Mucosa of stomach (tissue), 1 donor: ENCODE results near the gene HORMAD1.
"Not testable (repeated sequence)": the region's sequence is repeated elsewhere in the genome, so short reads cannot be mapped to it uniquely, and the experiment has no call there.

ENCODE experiments used
- H3K27me3 ChIP-seq: one replicate; pipeline ENCODE4 v1.7.0; 2013; ENCODE audit warnings: mild to moderate bottlenecking, low read length; ENCODE audit not compliant: control insufficient read depth, insufficient read depth
- H3K36me3 ChIP-seq: one replicate; pipeline ENCODE4 v1.7.0; 2013; ENCODE audit warnings: low read length; ENCODE audit not compliant: control insufficient read depth, insufficient read depth
- H3K4me1 ChIP-seq: one replicate; pipeline ENCODE4 v1.7.0; 2013; ENCODE audit warnings: mild to moderate bottlenecking, low read length; ENCODE audit not compliant: control insufficient read depth, insufficient read depth
- H3K4me3 ChIP-seq: one replicate; pipeline ENCODE4 v1.7.0; 2013; ENCODE audit warnings: low read length
- H3K9ac ChIP-seq: one replicate; pipeline ENCODE4 v1.7.0; 2013; ENCODE audit warnings: mild to moderate bottlenecking, low read length, moderate library complexity
- H3K9me3 ChIP-seq: one replicate; pipeline ENCODE4 v1.7.0; 2013; ENCODE audit warnings: mild to moderate bottlenecking, low read length, moderate library complexity; ENCODE audit not compliant: control insufficient read depth
- donor health status: Pancreatic carcinoma.

HORMAD1 gene

DNA sequence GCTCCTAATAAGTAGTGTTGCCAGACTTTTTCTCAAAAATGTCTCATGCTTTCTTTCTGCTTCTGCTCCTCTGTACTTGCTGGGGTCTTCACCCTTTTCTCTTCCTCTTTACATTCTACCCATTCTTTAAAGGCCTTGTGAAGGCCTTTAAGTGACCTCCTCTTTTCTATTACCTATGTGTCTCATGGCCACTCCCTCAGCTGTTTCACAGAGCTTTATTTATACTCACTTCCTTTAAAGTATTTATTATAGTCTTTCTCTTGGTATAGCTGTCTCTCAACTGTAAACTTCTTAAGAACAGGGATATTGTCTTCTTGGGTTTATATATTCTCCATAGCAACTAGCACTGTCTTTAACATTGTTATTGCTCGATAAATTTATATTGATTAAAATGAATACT lies 24.5 kb downstream of the HORMAD1 start:
- Histone ChIP-seq H3K9ac (peak overlapping the region; percentile 82), H3K36me3 (no peaks in the 10 kb centered on the region), H3K4me1 (peaks cover 8% of the 10 kb centered on the region), H3K27me3 (no peaks in the 10 kb centered on the region), H3K4me3 (peak overlapping the region; percentile 72), H3K9me3 (no peaks in the 10 kb centered on the region)

- Histone ChIP-seq H3K27me3 (no peaks in the 10 kb centered on the region), H3K36me3 (no peaks in the 10 kb centered on the region), H3K9ac (no peak overlapping the region), H3K9me3 (no peaks in the 10 kb centered on the region), H3K4me1 (peaks cover 8% of the 10 kb centered on the region), H3K4me3 (no peak overlapping the region)
These were observed 25.1 kb downstream of the HORMAD1 start for GRCh38 chr1:150695561-150695960.

DNA sequence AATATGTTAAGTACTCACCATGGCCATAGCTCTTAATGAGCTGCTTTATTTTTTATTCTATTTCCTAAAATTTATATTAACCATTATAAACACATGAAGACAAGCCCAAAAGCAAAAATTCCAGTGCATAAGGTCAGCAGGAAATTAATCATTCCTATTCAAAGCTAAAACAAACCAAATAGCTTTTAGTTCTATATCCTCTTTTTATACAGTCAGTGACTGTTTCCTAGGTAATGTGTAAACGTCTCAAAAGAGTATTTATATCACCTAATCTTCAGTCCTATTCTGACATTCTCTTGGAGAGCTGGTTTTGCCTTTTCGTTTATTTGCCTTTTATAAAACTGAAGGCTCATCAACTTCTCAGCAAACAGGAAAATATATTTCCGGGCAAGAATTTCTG lies 28.0 kb downstream of the HORMAD1 start:
- Histone ChIP-seq H3K4me3 (no peak overlapping the region), H3K27me3 (no peaks in the 10 kb centered on the region), H3K9ac (no peak overlapping the region), H3K36me3 (no peaks in the 10 kb centered on the region), H3K9me3 (no peaks in the 10 kb centered on the region), H3K4me1 (peaks cover 6% of the 10 kb centered on the region)

- Histone ChIP-seq H3K4me3 (no peak overlapping the region), H3K9ac (no peak overlapping the region), H3K36me3 (no peaks in the 10 kb centered on the region), H3K4me1 (no peaks in the 10 kb centered on the region), H3K9me3 (no peaks in the 10 kb centered on the region), H3K27me3 (no peaks in the 10 kb centered on the region)
These were observed 31.9 kb downstream of the HORMAD1 start for GRCh38 chr1:150688763-150689162.

GRCh38 chr1:150686275-150686674 lies 34.4 kb downstream of the HORMAD1 start:
- no peak overlapping the region for H3K4me3 ChIP-seq
- no peaks in the 10 kb centered on the region for H3K36me3 ChIP-seq
- H3K9me3 ChIP-seq = no peaks in the 10 kb centered on the region

GRCh38 chr1:150683914-150684313 lies 36.8 kb downstream of the HORMAD1 start:
- Histone ChIP-seq H3K4me1 (no peaks in the 10 kb centered on the region), H3K9me3 (no peaks in the 10 kb centered on the region), H3K9ac (no peak overlapping the region), H3K27me3 (no peaks in the 10 kb centered on the region), H3K36me3 (no peaks in the 10 kb centered on the region), H3K4me3 (no peak overlapping the region)

More at GRCh38 chr1:150686275-150686674, 34.4 kb downstream of the HORMAD1 start:
- Histone ChIP-seq H3K27me3 (no peaks in the 10 kb centered on the region), H3K9ac (no peak overlapping the region), H3K4me1 (no peaks in the 10 kb centered on the region)

DNA sequence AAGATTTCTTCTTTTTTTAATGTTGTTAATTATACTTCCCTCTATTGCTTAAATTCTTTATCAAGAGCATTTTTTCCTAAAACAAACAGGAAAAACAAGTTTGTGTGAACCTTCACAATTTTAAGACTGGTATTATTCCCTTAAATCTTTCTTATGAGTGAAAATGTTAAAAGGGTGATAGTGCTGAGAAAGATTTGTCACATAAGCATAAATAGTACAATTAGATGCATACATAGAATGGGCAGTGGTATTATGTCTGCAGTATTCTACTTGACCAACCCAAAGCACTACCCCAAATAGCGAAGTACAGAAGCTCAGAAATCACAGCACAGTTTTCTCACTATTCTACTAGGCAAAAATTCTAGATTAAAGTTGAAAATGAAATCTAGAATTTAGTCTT lies 41.7 kb downstream of the HORMAD1 start:
- no peaks in the 10 kb centered on the region for H3K36me3 ChIP-seq
- no peaks in the 10 kb centered on the region for H3K27me3 ChIP-seq
- no peak overlapping the region for H3K9ac ChIP-seq

DNA sequence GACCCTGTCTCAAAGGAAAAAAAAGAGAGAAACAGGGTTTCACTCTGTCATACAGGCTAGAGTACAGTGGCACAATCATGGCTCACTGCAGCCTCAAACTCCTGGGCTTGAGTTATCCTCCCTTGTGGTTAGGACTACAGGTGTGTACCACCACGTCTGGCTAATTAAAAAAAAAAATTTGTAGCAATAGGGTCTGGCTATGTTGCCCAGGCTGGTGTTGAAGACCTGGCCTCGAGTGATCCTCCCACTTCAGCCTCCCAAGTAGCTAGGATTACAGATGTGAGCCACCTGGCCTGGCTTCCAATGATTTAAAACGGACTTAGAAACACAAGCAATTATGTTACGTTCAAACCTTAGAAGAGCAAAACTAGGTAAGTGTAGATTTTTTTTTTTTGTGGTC lies 45.8 kb downstream of the HORMAD1 start:
- Histone ChIP-seq H3K36me3 (no peaks in the 10 kb centered on the region), H3K27me3 (no peaks in the 10 kb centered on the region), H3K4me3 (no peak overlapping the region), H3K9me3 (no peaks in the 10 kb centered on the region), H3K9ac (no peak overlapping the region), H3K4me1 (no peaks in the 10 kb centered on the region)

More for the DNA sequence above, 41.7 kb downstream of the HORMAD1 start:
- no peak overlapping the region for H3K4me3 ChIP-seq
- H3K4me1 ChIP-seq = no peaks in the 10 kb centered on the region
- H3K9me3 ChIP-seq = no peaks in the 10 kb centered on the region

- Histone ChIP-seq H3K9me3 (no peaks in the 10 kb centered on the region), H3K4me1 (peaks cover 9% of the 10 kb centered on the region), H3K27me3 (no peaks in the 10 kb centered on the region), H3K9ac (no peak overlapping the region), H3K4me3 (no peak overlapping the region), H3K36me3 (no peaks in the 10 kb centered on the region)
These were observed 57.4 kb downstream of the HORMAD1 start for GRCh38 chr1:150663321-150663720.

DNA sequence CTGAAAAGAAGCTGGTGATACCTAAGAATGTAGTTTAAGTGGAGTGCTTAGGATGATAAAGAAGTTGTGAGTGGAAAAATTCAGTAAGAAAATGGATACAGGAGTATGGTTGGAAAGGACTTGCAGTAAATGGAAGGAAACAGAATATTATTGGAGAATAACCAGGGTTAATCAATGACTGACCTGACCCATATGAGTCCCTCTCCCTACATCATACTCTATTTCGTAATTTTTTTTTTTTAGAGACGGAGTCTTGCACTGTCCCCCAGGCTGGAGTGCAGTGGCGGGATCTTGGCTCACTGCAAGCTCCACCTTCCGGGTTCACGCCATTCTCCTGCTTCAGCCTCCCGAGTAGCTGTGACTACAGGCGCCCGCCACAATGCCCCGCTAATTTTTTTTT lies 57.9 kb downstream of the HORMAD1 start:
- Histone ChIP-seq H3K9ac (no peak overlapping the region), H3K4me1 (peaks cover 5% of the 10 kb centered on the region), H3K4me3 (no peak overlapping the region), H3K27me3 (no peaks in the 10 kb centered on the region), H3K9me3 (no peaks in the 10 kb centered on the region), H3K36me3 (no peaks in the 10 kb centered on the region)

DNA sequence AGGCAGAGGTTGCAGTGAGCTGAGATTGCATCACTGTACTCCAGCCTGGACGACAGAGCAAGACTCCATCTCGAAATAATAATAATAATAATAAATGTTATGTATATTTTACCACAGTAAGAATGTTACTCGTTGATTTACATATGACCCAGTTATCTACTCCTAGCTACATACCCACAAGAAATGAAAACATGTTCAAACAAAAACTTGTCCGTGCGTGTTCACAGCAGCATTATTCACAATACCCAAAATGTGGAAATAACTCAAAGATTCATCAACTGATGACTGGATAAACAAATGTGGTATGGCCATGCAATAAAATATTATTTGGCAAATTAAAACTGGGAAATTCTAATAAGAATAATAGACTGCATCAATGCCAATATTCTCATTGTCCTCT lies 59.5 kb downstream of the HORMAD1 start:
- H3K27me3 ChIP-seq = no peaks in the 10 kb centered on the region
- H3K9me3 ChIP-seq = no peaks in the 10 kb centered on the region
- no peaks in the 10 kb centered on the region for H3K36me3 ChIP-seq
- H3K4me3 ChIP-seq = no peak overlapping the region
- H3K9ac ChIP-seq = no peak overlapping the region
- H3K4me1 ChIP-seq = no peaks in the 10 kb centered on the region

DNA sequence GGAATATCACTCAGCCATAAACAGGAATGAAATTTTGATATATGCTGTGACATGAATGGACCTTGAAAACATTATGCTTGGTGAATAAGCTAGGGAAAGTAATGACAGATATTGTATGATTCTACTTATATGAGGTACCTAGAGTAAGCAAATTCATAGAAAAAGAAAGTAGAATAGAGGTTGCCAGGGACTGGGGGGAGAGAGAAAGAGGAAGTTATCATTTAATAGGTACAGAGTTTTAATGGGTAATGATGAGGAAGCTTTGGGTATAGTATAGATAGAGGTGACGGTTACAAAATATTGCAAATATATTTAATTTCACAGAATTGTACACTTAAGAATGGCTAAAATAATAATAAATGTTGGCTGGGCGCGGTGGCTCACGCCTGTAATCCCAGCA lies 60.1 kb downstream of the HORMAD1 start:
- no peak overlapping the region for H3K9ac ChIP-seq
- H3K36me3 ChIP-seq = no peaks in the 10 kb centered on the region

GRCh38 chr1:150657064-150657463 lies 63.6 kb downstream of the HORMAD1 start:
- H3K4me3 ChIP-seq, H3K9me3 ChIP-seq, H3K4me1 ChIP-seq, H3K9ac ChIP-seq, H3K27me3 ChIP-seq, H3K36me3 ChIP-seq: not testable (repeated sequence)

More for the DNA sequence above, 60.1 kb downstream of the HORMAD1 start:
- H3K4me3 ChIP-seq = no peak overlapping the region
- no peaks in the 10 kb centered on the region for H3K27me3 ChIP-seq
- no peaks in the 10 kb centered on the region for H3K9me3 ChIP-seq
- no peaks in the 10 kb centered on the region for H3K4me1 ChIP-seq
